ENCODE results near the gene OSBPL8.

DNA sequence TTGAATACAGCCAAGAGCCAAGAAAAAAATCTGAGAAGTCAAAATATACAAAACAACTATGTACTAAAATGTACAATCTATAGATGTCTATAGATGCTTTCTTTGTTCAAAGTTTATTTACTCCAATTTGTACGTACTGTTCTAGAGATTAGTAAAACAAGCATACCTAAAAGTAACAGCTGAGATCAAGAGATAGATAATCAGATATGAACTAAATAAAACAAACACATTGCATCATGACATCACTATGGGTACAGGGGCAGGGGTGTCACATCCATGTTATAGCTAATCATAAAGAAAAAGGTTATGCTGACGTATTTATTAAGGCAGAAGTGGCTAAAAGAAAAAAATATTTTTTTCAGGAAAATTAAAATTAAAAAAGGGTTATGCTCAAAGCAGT lies 139.3 kb downstream of the OSBPL8 start:
- no peak for TF ChIP-seq CTCF (IDR thresholded peaks at IDR 0.05; ENCODE audit: low read length)
- TF ChIP-seq EZH2 (IDR thresholded peaks at IDR 0.05; ENCODE audit: borderline replicate concordance, low read length): no peak
